HEK293 (cell line): ENCODE data around the gene NUDT4.

Experiments used
- CTCF ChIA-PET: fragments of 350-600 bp; formaldehyde crosslinking; extraction: SDS; loops from one replicate; lab custom pipeline; 2021; ENCODE audit warnings: antibody characterized with exemption; lab: Yijun Ruan, JAX
- POLR2A ChIA-PET: fragments of 300-600 bp; formaldehyde crosslinking; extraction: SDS; loops from one replicate; lab custom pipeline; 2020; ENCODE audit warnings: antibody characterized with exemption, inconsistent platforms; lab: Yijun Ruan, JAX
- H3K27ac ChIP-seq: fragments of 200-500 bp; sonication (Bioruptor generic); 2 replicates; pipeline ENCODE4 v1.5.1; 2014; ENCODE audit warnings: low read depth, low read length, control low read depth, inconsistent platforms; ENCODE audit errors: extremely low read depth
- H3K36me3 ChIP-seq, 2 experiments: fragments of 200-500 bp in 1 of 2; sonication (Bioruptor generic) in 1 of 2; 1 replicate in 1 of 2; 2 replicates in 1 of 2; pipeline ENCODE4 v1.5.1; 2014 to 2017; ENCODE audit warnings: inconsistent platforms in 2 of 2, low read length in 2 of 2; ENCODE audit not compliant: control insufficient read depth in 2 of 2, insufficient read depth in 1 of 2
- H3K4me1 ChIP-seq: fragments of 200-500 bp; sonication (Bioruptor generic); 2 replicates; pipeline ENCODE4 v1.5.1; 2014; ENCODE audit warnings: mild to moderate bottlenecking, low read length, inconsistent platforms; ENCODE audit not compliant: control insufficient read depth, insufficient read depth
- H3K4me3 ChIP-seq: 2 replicates; pipeline ENCODE4 v1.5.1; 2011; ENCODE audit warnings: low read depth, mild to moderate bottlenecking, control low read depth, low read length, moderate library complexity
- H3K9me3 ChIP-seq: fragments of 200-500 bp; sonication (Bioruptor generic); 2 replicates; pipeline ENCODE4 v1.5.1; 2014; ENCODE audit warnings: low read depth, low read length, inconsistent platforms; ENCODE audit not compliant: control insufficient read depth, insufficient read depth
- EGR2 ChIP-seq: fragments of 450-650 bp; formaldehyde crosslinking; IDR thresholded peaks from 2 replicates; pipeline ENCODE4 v1.5.1; 2016; ENCODE audit warnings: low read depth, missing biosample characterization, missing genetic modification characterization
- HOXC10 ChIP-seq: sonication (generic); formaldehyde crosslinking; IDR thresholded peaks from 2 replicates; pipeline ENCODE4 v1.8.1; 2023; ENCODE audit warnings: mild to moderate bottlenecking, missing genetic modification reagents
- KLF7 ChIP-seq: fragments of 450-650 bp; formaldehyde crosslinking; IDR thresholded peaks from 2 replicates; pipeline ENCODE4 v1.5.1; 2016; ENCODE audit warnings: missing biosample characterization, missing genetic modification characterization, borderline replicate concordance
- REPIN1 ChIP-seq: fragments of 450-650 bp; formaldehyde crosslinking; IDR thresholded peaks from 2 replicates; pipeline ENCODE4 v1.5.1; 2017; ENCODE audit warnings: missing biosample characterization, missing genetic modification characterization, low read depth
- ZFHX2 ChIP-seq: fragments of 450-650 bp; formaldehyde crosslinking; conservative IDR thresholded peaks from 2 replicates; pipeline ENCODE4 v1.5.1; 2016; ENCODE audit warnings: missing biosample characterization, missing genetic modification characterization
- ZFP3 ChIP-seq: fragments of 450-650 bp; formaldehyde crosslinking; IDR thresholded peaks from 2 replicates; pipeline ENCODE4 v1.5.1; 2016; ENCODE audit warnings: low read depth, missing biosample characterization, missing genetic modification characterization
- ZFP37 ChIP-seq: fragments of 450-650 bp; formaldehyde crosslinking; IDR thresholded peaks from 2 replicates; pipeline ENCODE4 v1.5.1; 2016; ENCODE audit warnings: missing biosample characterization, missing genetic modification characterization
- ZNF114 ChIP-seq: fragments of 450-650 bp; formaldehyde crosslinking; IDR thresholded peaks from 2 replicates; pipeline ENCODE4 v1.5.0; 2017; ENCODE audit warnings: missing biosample characterization, missing genetic modification characterization
- ZNF138 ChIP-seq: fragments of 450-650 bp; formaldehyde crosslinking; IDR thresholded peaks from 2 replicates; pipeline ENCODE4 v1.5.1; 2016; ENCODE audit warnings: missing biosample characterization, missing genetic modification characterization, borderline replicate concordance
- ZNF23 ChIP-seq: fragments of 450-650 bp; formaldehyde crosslinking; IDR thresholded peaks from 2 replicates; pipeline ENCODE4 v1.5.1; 2016; ENCODE audit warnings: missing biosample characterization, missing genetic modification characterization, borderline replicate concordance
- ZNF292 ChIP-seq: fragments of 450-650 bp; formaldehyde crosslinking; IDR thresholded peaks from 2 replicates; pipeline ENCODE4 v1.5.1; 2016; ENCODE audit warnings: low read depth, missing biosample characterization, missing genetic modification characterization, borderline replicate concordance
- ZNF394 ChIP-seq: fragments of 450-650 bp; formaldehyde crosslinking; IDR thresholded peaks from 2 replicates; pipeline ENCODE4 v1.5.1; 2016; ENCODE audit warnings: missing biosample characterization, missing genetic modification characterization, mild to moderate bottlenecking, moderate library complexity, borderline replicate concordance
- ZNF501 ChIP-seq: fragments of 450-650 bp; formaldehyde crosslinking; IDR thresholded peaks from 2 replicates; pipeline ENCODE4 v1.5.1; 2016; ENCODE audit warnings: missing biosample characterization, missing genetic modification characterization
- ZNF514 ChIP-seq: fragments of 450-650 bp; formaldehyde crosslinking; IDR thresholded peaks from 2 replicates; pipeline ENCODE4 v1.5.1; 2016; ENCODE audit warnings: missing biosample characterization, missing genetic modification characterization
- ZNF529 ChIP-seq: fragments of 450-650 bp; formaldehyde crosslinking; IDR thresholded peaks from 2 replicates; pipeline ENCODE4 v1.5.1; 2017; ENCODE audit warnings: missing genetic modification characterization, missing biosample characterization; ENCODE audit not compliant: insufficient replicate concordance
- ZNF677 ChIP-seq: fragments of 450-650 bp; IDR thresholded peaks from 2 replicates; pipeline ENCODE4 v1.5.0; 2018; ENCODE audit warnings: missing biosample characterization, mild to moderate bottlenecking, missing genetic modification characterization, moderate library complexity
- ZNF843 ChIP-seq: fragments of 450-650 bp; formaldehyde crosslinking; IDR thresholded peaks from 2 replicates; pipeline ENCODE4 v1.5.1; 2016; ENCODE audit warnings: missing biosample characterization, missing genetic modification characterization
- ZSCAN30 ChIP-seq: fragments of 450-650 bp; IDR thresholded peaks from 2 replicates; pipeline ENCODE4 v1.5.1; 2018; ENCODE audit warnings: missing biosample characterization, mild to moderate bottlenecking, missing genetic modification characterization, moderate library complexity
- TF ChIP-seq, protein P1 (sequence below): fragments of 450-650 bp; formaldehyde crosslinking; IDR thresholded peaks from 2 replicates; pipeline ENCODE4 v1.5.1; 2016; ENCODE audit warnings: missing biosample characterization, missing genetic modification characterization
- TF ChIP-seq, protein P2 (sequence below): fragments of 450-650 bp; formaldehyde crosslinking; conservative IDR thresholded peaks from 2 replicates; pipeline ENCODE4 v1.5.1; 2016; ENCODE audit warnings: low read depth, missing biosample characterization, missing genetic modification characterization
- TF ChIP-seq, protein P3 (sequence below): fragments of 450-650 bp; formaldehyde crosslinking; IDR thresholded peaks from 2 replicates; pipeline ENCODE4 v1.5.1; 2016; ENCODE audit warnings: missing biosample characterization, missing genetic modification characterization
- TF ChIP-seq, protein P4 (sequence below): fragments of 450-650 bp; formaldehyde crosslinking; IDR thresholded peaks from 2 replicates; pipeline ENCODE4 v1.5.1; 2016; ENCODE audit warnings: missing biosample characterization, missing genetic modification characterization

NUDT4 gene

DNA sequence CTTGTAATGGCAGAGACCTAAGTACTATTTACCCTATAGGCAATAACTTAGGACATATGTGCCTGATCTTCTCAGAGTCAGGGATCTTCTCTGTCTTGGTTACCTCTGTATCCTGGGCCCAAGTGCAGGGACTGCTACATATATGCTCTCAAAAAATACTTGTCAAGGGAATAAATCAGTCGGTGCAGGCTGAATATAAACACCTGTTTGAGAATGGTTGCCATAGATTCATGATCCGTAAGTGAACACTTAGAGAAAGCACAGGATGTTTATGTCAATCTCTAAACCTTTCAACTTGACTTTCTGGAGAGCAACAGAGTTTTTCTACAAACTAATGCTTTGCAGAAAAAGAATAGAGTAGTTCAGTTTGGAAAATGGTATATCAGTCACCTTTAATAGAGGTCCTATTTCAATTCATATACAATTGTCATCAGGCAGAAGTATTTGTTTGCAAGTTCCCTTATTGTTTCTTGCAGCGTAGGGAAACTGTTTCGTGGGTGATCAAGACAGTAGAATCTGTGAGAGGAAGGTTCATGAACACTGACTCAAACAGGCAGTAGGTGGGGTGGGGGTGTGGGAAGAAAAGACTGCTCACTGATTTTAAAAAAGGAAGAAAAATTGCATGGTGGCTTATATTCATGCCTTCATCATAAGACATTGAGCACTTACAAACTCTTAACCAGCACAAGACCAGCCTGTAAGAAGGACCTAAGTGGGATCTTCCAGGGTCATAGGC lies 70.0 kb downstream of the NUDT4 start:
- Histone ChIP-seq H3K9me3 (no peaks in the 10 kb centered on the region), H3K36me3 (no peaks in the 10 kb centered on the region), H3K4me3 (no peak overlapping the region), H3K27ac (no peak overlapping the region), H3K4me1 (no peaks in the 10 kb centered on the region)
- no peak for TF ChIP-seq ZNF292
- TF ChIP-seq EGR2 (tag by site-specific recombination): 0 out of 2 replicates have a peak, but pooled peaks have one; percentile 32
- CTCF ChIA-PET: no interaction called here
- POLR2A ChIA-PET: no interaction called here

DNA sequence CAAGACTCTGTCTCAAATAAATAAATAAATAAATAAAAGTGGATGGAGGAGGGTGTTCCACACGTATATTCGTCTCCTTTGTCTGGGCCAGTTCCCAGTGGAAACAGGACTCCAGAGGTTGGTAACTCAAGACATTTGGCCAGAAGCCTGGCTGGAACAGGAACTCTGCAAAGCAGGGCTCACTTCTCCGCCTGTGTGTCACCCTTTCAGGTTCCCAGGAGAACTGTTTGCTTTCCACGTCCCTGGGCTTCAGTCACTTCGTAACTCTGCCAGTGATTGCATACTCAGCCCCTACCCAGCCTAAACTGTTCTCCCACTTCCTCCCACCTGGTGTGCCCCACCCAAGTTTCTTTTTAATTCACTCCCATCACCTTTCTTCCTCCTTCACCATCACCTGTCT lies 71.1 kb downstream of the NUDT4 start:
- TF ChIP-seq REPIN1 (tag by site-specific recombination): no peak
- TF ChIP-seq HOXC10 (CRISPR knock-in tag): no peak
- no peak for TF ChIP-seq ZNF677
- TF ChIP-seq, protein P1, sequence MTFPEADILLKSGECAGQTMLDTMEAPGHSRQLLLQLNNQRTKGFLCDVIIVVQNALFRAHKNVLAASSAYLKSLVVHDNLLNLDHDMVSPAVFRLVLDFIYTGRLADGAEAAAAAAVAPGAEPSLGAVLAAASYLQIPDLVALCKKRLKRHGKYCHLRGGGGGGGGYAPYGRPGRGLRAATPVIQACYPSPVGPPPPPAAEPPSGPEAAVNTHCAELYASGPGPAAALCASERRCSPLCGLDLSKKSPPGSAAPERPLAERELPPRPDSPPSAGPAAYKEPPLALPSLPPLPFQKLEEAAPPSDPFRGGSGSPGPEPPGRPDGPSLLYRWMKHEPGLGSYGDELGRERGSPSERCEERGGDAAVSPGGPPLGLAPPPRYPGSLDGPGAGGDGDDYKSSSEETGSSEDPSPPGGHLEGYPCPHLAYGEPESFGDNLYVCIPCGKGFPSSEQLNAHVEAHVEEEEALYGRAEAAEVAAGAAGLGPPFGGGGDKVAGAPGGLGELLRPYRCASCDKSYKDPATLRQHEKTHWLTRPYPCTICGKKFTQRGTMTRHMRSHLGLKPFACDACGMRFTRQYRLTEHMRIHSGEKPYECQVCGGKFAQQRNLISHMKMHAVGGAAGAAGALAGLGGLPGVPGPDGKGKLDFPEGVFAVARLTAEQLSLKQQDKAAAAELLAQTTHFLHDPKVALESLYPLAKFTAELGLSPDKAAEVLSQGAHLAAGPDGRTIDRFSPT: no peak
- no peak for TF ChIP-seq ZNF23 (tag by site-specific recombination)
- TF ChIP-seq, protein P2, sequence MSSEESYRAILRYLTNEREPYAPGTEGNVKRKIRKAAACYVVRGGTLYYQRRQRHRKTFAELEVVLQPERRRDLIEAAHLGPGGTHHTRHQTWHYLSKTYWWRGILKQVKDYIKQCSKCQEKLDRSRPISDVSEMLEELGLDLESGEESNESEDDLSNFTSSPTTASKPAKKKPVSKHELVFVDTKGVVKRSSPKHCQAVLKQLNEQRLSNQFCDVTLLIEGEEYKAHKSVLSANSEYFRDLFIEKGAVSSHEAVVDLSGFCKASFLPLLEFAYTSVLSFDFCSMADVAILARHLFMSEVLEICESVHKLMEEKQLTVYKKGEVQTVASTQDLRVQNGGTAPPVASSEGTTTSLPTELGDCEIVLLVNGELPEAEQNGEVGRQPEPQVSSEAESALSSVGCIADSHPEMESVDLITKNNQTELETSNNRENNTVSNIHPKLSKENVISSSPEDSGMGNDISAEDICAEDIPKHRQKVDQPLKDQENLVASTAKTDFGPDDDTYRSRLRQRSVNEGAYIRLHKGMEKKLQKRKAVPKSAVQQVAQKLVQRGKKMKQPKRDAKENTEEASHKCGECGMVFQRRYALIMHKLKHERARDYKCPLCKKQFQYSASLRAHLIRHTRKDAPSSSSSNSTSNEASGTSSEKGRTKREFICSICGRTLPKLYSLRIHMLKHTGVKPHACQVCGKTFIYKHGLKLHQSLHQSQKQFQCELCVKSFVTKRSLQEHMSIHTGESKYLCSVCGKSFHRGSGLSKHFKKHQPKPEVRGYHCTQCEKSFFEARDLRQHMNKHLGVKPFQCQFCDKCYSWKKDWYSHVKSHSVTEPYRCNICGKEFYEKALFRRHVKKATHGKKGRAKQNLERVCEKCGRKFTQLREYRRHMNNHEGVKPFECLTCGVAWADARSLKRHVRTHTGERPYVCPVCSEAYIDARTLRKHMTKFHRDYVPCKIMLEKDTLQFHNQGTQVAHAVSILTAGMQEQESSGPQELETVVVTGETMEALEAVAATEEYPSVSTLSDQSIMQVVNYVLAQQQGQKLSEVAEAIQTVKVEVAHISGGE (tag by site-specific recombination): 0 out of 2 replicates have a peak, but pooled peaks have one; percentile 12
- Histone ChIP-seq H3K9me3 (no peaks in the 10 kb centered on the region), H3K27ac (no peak overlapping the region), H3K4me3 (no peak overlapping the region), H3K36me3 (no peaks in the 10 kb centered on the region), H3K4me1 (no peaks in the 10 kb centered on the region)
- POLR2A ChIA-PET: no interaction called here
- CTCF ChIA-PET: interaction anchor here (0.6 kb wide), 1 partner anchor 9 kb away, joined by 3 read pairs; no protein-coding TSS in a partner anchor

DNA sequence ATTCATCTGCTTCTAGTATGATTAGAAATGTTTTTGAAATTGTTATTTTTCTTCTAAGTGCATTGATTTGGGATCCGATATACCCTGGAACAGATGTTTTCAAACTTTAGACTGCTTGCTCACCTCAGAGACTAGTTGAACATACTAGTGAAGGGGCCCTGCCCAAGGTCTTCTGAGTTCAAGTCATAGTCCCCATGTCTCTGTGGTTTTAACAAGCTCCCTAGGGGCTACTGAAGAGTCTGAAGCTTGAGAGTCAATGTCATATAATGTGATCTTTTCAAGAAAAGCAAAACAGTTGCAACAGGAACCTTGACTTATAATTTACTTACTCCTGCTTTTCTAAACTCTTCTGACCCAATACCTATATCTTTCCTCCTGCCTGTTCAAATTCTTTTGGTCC lies 71.6 kb downstream of the NUDT4 start:
- H3K27ac ChIP-seq: no peak overlapping the region
- CTCF ChIA-PET: no interaction called here
- no peak overlapping the region for H3K4me3 ChIP-seq
- no peak for TF ChIP-seq KLF7 (tag by site-specific recombination)
- TF ChIP-seq ZFP3 (tag by site-specific recombination): no peak
- TF ChIP-seq ZSCAN30 (tag by site-specific recombination): no peak
- no peak for TF ChIP-seq ZNF843 (tag by site-specific recombination)
- TF ChIP-seq ZNF138 (tag by site-specific recombination): no peak
- TF ChIP-seq ZNF501: no peak
- TF ChIP-seq, protein P3, sequence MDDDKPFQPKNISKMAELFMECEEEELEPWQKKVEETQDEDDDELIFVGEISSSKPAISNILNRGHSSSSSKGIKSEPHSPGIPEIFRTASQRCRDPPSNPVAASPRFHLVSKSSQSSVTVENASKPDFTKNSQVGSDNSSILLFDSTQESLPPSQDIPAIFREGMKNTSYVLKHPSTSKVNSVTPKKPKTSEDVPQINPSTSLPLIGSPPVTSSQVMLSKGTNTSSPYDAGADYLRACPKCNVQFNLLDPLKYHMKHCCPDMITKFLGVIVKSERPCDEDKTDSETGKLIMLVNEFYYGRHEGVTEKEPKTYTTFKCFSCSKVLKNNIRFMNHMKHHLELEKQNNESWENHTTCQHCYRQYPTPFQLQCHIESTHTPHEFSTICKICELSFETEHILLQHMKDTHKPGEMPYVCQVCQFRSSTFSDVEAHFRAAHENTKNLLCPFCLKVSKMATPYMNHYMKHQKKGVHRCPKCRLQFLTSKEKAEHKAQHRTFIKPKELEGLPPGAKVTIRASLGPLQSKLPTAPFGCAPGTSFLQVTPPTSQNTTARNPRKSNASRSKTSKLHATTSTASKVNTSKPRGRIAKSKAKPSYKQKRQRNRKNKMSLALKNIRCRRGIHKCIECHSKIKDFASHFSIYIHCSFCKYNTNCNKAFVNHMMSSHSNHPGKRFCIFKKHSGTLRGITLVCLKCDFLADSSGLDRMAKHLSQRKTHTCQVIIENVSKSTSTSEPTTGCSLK (tag by site-specific recombination): no peak
- TF ChIP-seq, protein P4, sequence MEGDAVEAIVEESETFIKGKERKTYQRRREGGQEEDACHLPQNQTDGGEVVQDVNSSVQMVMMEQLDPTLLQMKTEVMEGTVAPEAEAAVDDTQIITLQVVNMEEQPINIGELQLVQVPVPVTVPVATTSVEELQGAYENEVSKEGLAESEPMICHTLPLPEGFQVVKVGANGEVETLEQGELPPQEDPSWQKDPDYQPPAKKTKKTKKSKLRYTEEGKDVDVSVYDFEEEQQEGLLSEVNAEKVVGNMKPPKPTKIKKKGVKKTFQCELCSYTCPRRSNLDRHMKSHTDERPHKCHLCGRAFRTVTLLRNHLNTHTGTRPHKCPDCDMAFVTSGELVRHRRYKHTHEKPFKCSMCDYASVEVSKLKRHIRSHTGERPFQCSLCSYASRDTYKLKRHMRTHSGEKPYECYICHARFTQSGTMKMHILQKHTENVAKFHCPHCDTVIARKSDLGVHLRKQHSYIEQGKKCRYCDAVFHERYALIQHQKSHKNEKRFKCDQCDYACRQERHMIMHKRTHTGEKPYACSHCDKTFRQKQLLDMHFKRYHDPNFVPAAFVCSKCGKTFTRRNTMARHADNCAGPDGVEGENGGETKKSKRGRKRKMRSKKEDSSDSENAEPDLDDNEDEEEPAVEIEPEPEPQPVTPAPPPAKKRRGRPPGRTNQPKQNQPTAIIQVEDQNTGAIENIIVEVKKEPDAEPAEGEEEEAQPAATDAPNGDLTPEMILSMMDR: no peak
- no peak for TF ChIP-seq ZNF114 (tag by site-specific recombination)
- no peak for TF ChIP-seq ZNF394 (tag by site-specific recombination)
- no peak for TF ChIP-seq ZNF529 (tag by site-specific recombination)
- TF ChIP-seq ZFHX2 (tag by site-specific recombination): no peak
- TF ChIP-seq ZFP37 (tag by site-specific recombination): no peak
- TF ChIP-seq ZNF514 (tag by site-specific recombination): no peak

More for the DNA sequence above, 71.6 kb downstream of the NUDT4 start:
- H3K4me1 ChIP-seq: no peaks in the 10 kb centered on the region
- H3K36me3 ChIP-seq: no peaks in the 10 kb centered on the region
- POLR2A ChIA-PET: no interaction called here
- no peaks in the 10 kb centered on the region for H3K9me3 ChIP-seq
